HepG2 (cell line): ENCODE results near the gene GGA3. TPM values are rescaled to one million over a fixed set of nuclear protein-coding genes. Genes with fewer than 3 reads are reported as not detected.

Experiments used
- ATF7 ChIP-seq, 2 experiments: fragments of 450-650 bp in 1 of 2; sonication (generic) in 1 of 2; formaldehyde crosslinking in 1 of 2; IDR thresholded peaks; 2 replicates each; pipeline versions ENCODE4 v1.4.0 to v1.6.1; 2016 to 2020; ENCODE audit warnings: antibody characterized with exemption in 1 of 2, mild to moderate bottlenecking in 1 of 2, missing genetic modification reagents in 1 of 2
- BCL6 ChIP-seq: IDR thresholded peaks from 2 replicates; pipeline ENCODE4 v1.6.1; 2016; ENCODE audit warnings: missing genetic modification reagents, missing compliant biosample characterization
- GTF3A ChIP-seq: sonication (generic); formaldehyde crosslinking; conservative IDR thresholded peaks from 2 replicates; pipeline ENCODE4 v1.4.0; 2020; ENCODE audit warnings: mild to moderate bottlenecking, missing genetic modification reagents
- HOMEZ ChIP-seq: IDR thresholded peaks from 2 replicates; pipeline ENCODE4 v1.6.1; 2016; ENCODE audit warnings: low read depth
- RAD21 ChIP-seq: fragments of 450-650 bp; formaldehyde crosslinking; IDR thresholded peaks from 2 replicates; pipeline ENCODE4 v1.5.0; 2020; ENCODE audit warnings: mild to moderate bottlenecking
- REL ChIP-seq: sonication (generic); formaldehyde crosslinking; conservative IDR thresholded peaks from 2 replicates; pipeline ENCODE4 v1.8.0; 2022; ENCODE audit warnings: mild to moderate bottlenecking, missing genetic modification reagents, moderate library complexity
- SAFB2 ChIP-seq: sonication (generic); formaldehyde crosslinking; IDR thresholded peaks from 2 replicates; pipeline ENCODE4 v1.5.1; 2020; ENCODE audit warnings: missing genetic modification reagents, low read depth, mild to moderate bottlenecking, borderline replicate concordance
- SETDB1 ChIP-seq: sonication (generic); formaldehyde crosslinking; IDR thresholded peaks from 2 replicates; pipeline ENCODE4 v1.5.1; 2020; ENCODE audit warnings: missing genetic modification reagents, mild to moderate bottlenecking, borderline replicate concordance
- ZBTB49 ChIP-seq: sonication (generic); formaldehyde crosslinking; IDR thresholded peaks from 2 replicates; pipeline ENCODE4 v1.4.0; 2020; ENCODE audit warnings: missing genetic modification reagents, borderline replicate concordance
- ZNF260 ChIP-seq: sonication (generic); formaldehyde crosslinking; IDR thresholded peaks from 2 replicates; pipeline ENCODE4 v1.4.0; 2020; ENCODE audit warnings: missing genetic modification reagents, low read depth, mild to moderate bottlenecking, borderline replicate concordance
- ZNF431 ChIP-seq: sonication (generic); formaldehyde crosslinking; IDR thresholded peaks from 2 replicates; pipeline ENCODE4 v1.9.0; 2022; ENCODE audit warnings: missing genetic modification reagents, low read depth, mild to moderate bottlenecking, borderline replicate concordance
- ZNF557 ChIP-seq: sonication (generic); formaldehyde crosslinking; IDR thresholded peaks from 2 replicates; pipeline ENCODE4 v1.4.0; 2020; ENCODE audit warnings: missing genetic modification reagents
- ZNF607 ChIP-seq: sonication (generic); formaldehyde crosslinking; IDR thresholded peaks from 2 replicates; pipeline ENCODE4 v1.5.1; 2020; ENCODE audit warnings: missing genetic modification reagents, mild to moderate bottlenecking, borderline replicate concordance
- ZNF619 ChIP-seq: sonication (generic); formaldehyde crosslinking; IDR thresholded peaks from 2 replicates; pipeline ENCODE4 v1.4.0; 2020; ENCODE audit warnings: mild to moderate bottlenecking, missing genetic modification reagents
- ZSCAN12 ChIP-seq: sonication (generic); formaldehyde crosslinking; IDR thresholded peaks from 2 replicates; pipeline ENCODE4 v1.9.0; 2021; ENCODE audit warnings: mild to moderate bottlenecking, missing genetic modification reagents
- polyA plus RNA-seq, 8 experiments: library from polyadenylated mRNA; depleted of rRNA in 3 of 8; stranded (reverse) in 7 of 8; unstranded in 1 of 8; fragments of >200 nt; fragmentation: Illumina TruSeq in 4 of 8; extraction: Trizol in 4 of 8; gene quantifications; 2 replicates each; pipeline versions ENCODE4 v1.2.1 to v1.2.3, GENCODE V29; 2011 to 2016; ENCODE audit warnings: low read depth in 4 of 8, missing spikeins in 1 of 8, mixed read lengths in 1 of 8; ENCODE audit not compliant: insufficient read depth in 1 of 8
- total RNA-seq, 5 experiments: library from RNA; depleted of rRNA; stranded (reverse); fragments of >200 nt; fragmentation: Illumina TruSeq; extraction: Trizol; gene quantifications; 2 replicates each; pipeline ENCODE4 v1.2.3, GENCODE V29; 2016; ENCODE audit warnings: low read depth in 1 of 5

Gene GGA3
- total and polyA plus RNA-seq, 2 of the 13 experiments (the other 11 are each of a cell fraction or from before 2014, with no cell fraction given): 28.4 to 43.7 TPM

- TF ChIP-seq ZNF607 (peak; percentile 67; the same call in 1 of the 2 replicates), ZNF431 (CRISPR knock-in tag) (peak; percentile 49; the same call in 1 of the 2 replicates), SETDB1 (CRISPR knock-in tag) (no peak), ZSCAN12 (CRISPR knock-in tag) (no peak; the same call in 1 of the 2 replicates), BCL6 (CRISPR knock-in tag) (no peak), ZBTB49 (CRISPR knock-in tag) (no peak), ZNF619 (no peak), ZNF260 (CRISPR knock-in tag) (no peak), REL (peak; percentile 84; the same call in 1 of the 2 replicates), SAFB2 (no peak), ATF7 (IDR thresholded peaks at IDR 0.05) (no peak), ATF7 (CRISPR knock-in tag; IDR thresholded peaks at IDR 0.05) (peak; percentile 61; the same call in 1 of the 2 replicates), GTF3A (CRISPR knock-in tag) (no peak), RAD21 (CRISPR knock-in tag) (peak; percentile 87), HOMEZ (CRISPR knock-in tag) (no peak), ZNF557 (CRISPR knock-in tag) (no peak)
These were observed 10.0 kb upstream of the GGA3 start (continued) for GRCh38 chr17:75271233-75271954.
